ENCODE data around the gene CCL27. TPM values are rescaled to one million over a fixed set of nuclear protein-coding genes. Genes with fewer than 3 reads are reported as not detected.

CCL27 gene
- total and polyA plus RNA-seq, 2 donors (not counting 1 experiment from before 2014, with no cell fraction given), result not detected

DNA sequence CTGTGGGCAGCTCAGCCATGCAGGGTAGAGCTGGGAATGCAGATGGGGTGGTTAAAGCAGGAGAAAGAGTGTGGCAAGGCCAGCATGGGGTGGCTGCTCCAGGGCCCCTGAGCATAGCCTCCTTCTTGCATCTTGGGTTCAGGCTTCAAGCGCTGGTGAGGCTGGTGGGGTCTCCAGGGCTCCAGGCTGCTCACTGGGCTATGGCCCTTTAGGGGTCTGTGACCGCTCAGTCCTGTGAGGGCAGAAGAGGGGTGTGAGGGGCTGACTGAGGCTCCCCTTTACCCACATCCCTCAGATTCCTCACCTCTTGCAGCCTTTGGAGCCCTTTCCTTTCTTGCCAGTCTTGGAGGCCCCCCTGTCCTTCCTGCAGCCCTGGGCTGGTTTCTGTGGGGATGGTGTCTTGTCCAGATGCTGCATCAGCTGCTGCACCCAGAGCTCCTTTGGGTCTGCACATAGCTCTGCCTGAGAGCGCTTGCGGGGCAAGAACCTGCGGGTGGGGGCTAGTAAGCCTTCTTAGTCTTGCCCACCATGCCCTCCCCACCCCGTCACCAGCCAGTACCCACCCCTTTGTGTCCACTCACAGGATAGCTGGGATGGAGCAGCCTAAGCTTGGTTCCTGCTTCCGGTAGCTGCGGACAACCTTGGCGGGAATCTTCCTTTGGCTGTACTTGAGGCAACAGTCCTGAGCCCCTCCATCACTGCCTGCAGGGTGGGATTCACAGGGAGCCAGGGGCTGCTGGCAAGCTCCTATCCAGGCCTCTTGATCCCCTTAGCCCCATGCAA, 46.9 kb upstream of the CCL27 start:
- Histone ChIP-seq H3K4me1 (ENCODE audit: control insufficient read depth, extremely low read depth, insufficient read depth, low read length) (no peaks in the 10 kb centered on the region), H3K9ac (ENCODE audit: insufficient read depth, low read length) (no peak overlapping the region), H3K36me3 (ENCODE audit: control insufficient read depth, insufficient read depth, low read length) (no peaks in the 10 kb centered on the region), H2AFZ (ENCODE audit: low read length) (no peak overlapping the region), H3K4me3 (replicated peaks in 1 of 4; ENCODE audit: control extremely low read depth in 1 of 4, insufficient read depth in 1 of 4, low read depth in 3 of 4, low read length in 4 of 4) (no peak overlapping the region), H3K9me3 (ENCODE audit: control insufficient read depth, insufficient read depth, low read depth, low read length) (no peaks in the 10 kb centered on the region), H3K27me3 (ENCODE audit: control insufficient read depth, insufficient read depth, low read length) (peaks cover 3% of the 10 kb centered on the region), H3K4me2 (ENCODE audit: extremely low read depth, insufficient read depth, low read length) (no peak overlapping the region), H3K79me2 (ENCODE audit: control insufficient read depth, insufficient read depth, low read length) (no peaks in the 10 kb centered on the region), H4K20me1 (ENCODE audit: control insufficient read depth, extremely low read depth, insufficient read depth, low read length) (no peaks in the 10 kb centered on the region), H3K27ac (ENCODE audit: insufficient read depth, low read length) (no peak overlapping the region)
- DNase-seq (ENCODE audit: low read depth in 2 of 2), result no peak
- TF ChIP-seq, protein P1, sequence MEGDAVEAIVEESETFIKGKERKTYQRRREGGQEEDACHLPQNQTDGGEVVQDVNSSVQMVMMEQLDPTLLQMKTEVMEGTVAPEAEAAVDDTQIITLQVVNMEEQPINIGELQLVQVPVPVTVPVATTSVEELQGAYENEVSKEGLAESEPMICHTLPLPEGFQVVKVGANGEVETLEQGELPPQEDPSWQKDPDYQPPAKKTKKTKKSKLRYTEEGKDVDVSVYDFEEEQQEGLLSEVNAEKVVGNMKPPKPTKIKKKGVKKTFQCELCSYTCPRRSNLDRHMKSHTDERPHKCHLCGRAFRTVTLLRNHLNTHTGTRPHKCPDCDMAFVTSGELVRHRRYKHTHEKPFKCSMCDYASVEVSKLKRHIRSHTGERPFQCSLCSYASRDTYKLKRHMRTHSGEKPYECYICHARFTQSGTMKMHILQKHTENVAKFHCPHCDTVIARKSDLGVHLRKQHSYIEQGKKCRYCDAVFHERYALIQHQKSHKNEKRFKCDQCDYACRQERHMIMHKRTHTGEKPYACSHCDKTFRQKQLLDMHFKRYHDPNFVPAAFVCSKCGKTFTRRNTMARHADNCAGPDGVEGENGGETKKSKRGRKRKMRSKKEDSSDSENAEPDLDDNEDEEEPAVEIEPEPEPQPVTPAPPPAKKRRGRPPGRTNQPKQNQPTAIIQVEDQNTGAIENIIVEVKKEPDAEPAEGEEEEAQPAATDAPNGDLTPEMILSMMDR (conservative IDR thresholded peaks at IDR 0.05 in 1 of 2, IDR thresholded peaks at IDR 0.05 in 1 of 2; ENCODE audit: low read depth in 1 of 2, low read length in 2 of 2), result no peak
- no peak for TF ChIP-seq EZH2 (IDR thresholded peaks at IDR 0.05; ENCODE audit: low read length, missing control alignments)

DNA sequence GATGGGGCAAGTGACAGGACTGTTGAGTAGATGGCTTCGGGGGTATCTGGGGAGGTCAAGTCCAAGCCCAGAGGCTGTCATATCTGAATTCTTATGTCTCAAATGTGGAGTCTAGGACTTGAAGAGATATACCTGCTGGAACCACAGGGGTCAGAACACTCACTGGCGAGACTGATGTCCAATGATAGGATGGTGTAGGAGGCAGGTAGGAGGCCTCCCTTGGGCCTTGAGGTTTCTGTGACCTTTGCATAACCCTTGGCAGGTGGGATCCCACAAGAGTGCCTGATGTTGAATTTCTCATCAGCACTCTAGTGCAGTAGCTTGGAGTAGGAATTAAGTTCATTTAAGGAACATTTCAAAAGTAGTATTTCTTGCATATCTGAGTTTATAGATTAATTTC, 44.7 kb upstream of the CCL27 start:
- Histone ChIP-seq H3K36me3 (ENCODE audit: control insufficient read depth, insufficient read depth, low read length) (no peaks in the 10 kb centered on the region), H3K4me2 (ENCODE audit: extremely low read depth, insufficient read depth, low read length) (no peak overlapping the region), H3K27ac (ENCODE audit: insufficient read depth, low read length) (no peak overlapping the region), H3K9me3 (ENCODE audit: control insufficient read depth, insufficient read depth, low read depth, low read length) (no peaks in the 10 kb centered on the region), H4K20me1 (ENCODE audit: control insufficient read depth, extremely low read depth, insufficient read depth, low read length) (no peaks in the 10 kb centered on the region), H2AFZ (ENCODE audit: low read length) (no peak overlapping the region), H3K79me2 (ENCODE audit: control insufficient read depth, insufficient read depth, low read length) (no peaks in the 10 kb centered on the region), H3K4me1 (ENCODE audit: control insufficient read depth, extremely low read depth, insufficient read depth, low read length) (no peaks in the 10 kb centered on the region), H3K27me3 (ENCODE audit: control insufficient read depth, insufficient read depth, low read length) (no peaks in the 10 kb centered on the region), H3K9ac (ENCODE audit: insufficient read depth, low read length) (no peak overlapping the region), H3K4me3 (replicated peaks in 1 of 4; ENCODE audit: control extremely low read depth in 1 of 4, insufficient read depth in 1 of 4, low read depth in 3 of 4, low read length in 4 of 4) (no peak overlapping the region)
- DNase-seq (ENCODE audit: low read depth in 2 of 2), result no peak
- TF ChIP-seq EZH2 (IDR thresholded peaks at IDR 0.05; ENCODE audit: low read length, missing control alignments), result no peak
- TF ChIP-seq, protein P1 (conservative IDR thresholded peaks at IDR 0.05 in 1 of 2, IDR thresholded peaks at IDR 0.05 in 1 of 2; ENCODE audit: low read depth in 1 of 2, low read length in 2 of 2), result no peak

DNA sequence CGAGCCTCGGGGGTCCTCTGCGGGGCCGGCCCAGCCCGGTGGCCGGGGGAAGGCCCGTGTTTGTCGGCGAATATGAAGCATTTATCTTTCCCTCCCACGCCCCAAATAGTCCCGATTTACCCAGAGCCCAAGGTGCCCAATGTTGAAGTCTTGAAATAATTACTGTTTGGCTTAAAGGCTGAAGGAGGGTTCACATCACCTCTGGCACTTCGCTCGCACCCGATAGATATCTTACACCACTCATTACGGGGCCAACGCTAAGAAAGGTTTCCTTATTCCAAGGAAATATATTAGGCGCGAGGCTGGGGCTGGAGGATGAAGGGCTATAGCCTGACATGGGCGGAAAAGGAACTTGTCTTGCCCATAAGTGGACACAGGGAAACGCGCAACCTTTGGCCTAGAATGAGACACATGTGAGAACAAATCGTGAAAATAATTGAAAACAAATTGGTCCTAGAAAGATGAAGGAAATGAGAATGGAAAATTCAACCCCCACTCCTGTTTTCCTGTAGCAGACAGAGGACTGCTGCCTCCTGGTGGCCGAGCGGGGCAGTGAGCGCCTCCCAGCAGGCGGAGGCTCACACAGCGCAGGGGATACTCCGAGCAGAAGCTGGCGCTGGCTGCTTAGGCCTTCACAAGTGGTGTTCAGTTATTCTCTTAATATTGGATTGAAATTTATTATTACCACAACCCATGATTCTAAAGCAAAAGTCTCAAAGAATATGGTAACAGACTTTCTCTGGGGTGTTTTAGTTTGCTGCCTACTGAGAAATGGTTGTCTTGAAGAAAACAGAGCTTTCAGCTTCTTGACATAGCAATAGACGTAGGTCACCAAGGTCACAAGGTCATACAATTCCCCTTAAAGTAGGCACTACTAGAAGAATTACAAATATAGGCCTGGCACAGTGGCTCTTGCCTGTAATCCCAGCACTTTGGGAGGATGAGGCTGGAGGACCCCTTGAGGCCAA, 39.6 kb upstream of the CCL27 start:
- DNase-seq (ENCODE audit: low read depth in 2 of 2), result peak; percentile 63 to 85
- Histone ChIP-seq H3K36me3 (ENCODE audit: control insufficient read depth, insufficient read depth, low read length) (no peaks in the 10 kb centered on the region), H2AFZ (ENCODE audit: low read length) (peak overlapping the region; percentile 39), H3K4me2 (ENCODE audit: extremely low read depth, insufficient read depth, low read length) (peak overlapping the region; percentile 80), H3K79me2 (ENCODE audit: control insufficient read depth, insufficient read depth, low read length) (no peaks in the 10 kb centered on the region), H4K20me1 (ENCODE audit: control insufficient read depth, extremely low read depth, insufficient read depth, low read length) (no peaks in the 10 kb centered on the region), H3K9me3 (ENCODE audit: control insufficient read depth, insufficient read depth, low read depth, low read length) (no peaks in the 10 kb centered on the region), H3K9ac (ENCODE audit: insufficient read depth, low read length) (peak overlapping the region; percentile 26), H3K27ac (ENCODE audit: insufficient read depth, low read length) (no peak overlapping the region), H3K4me3 (replicated peaks in 1 of 4; ENCODE audit: control extremely low read depth in 1 of 4, insufficient read depth in 1 of 4, low read depth in 3 of 4, low read length in 4 of 4) (peak overlapping the region; percentile 51 to 74 (median 66)), H3K27me3 (ENCODE audit: control insufficient read depth, insufficient read depth, low read length) (peaks cover 3% of the 10 kb centered on the region), H3K4me1 (ENCODE audit: control insufficient read depth, extremely low read depth, insufficient read depth, low read length) (no peaks in the 10 kb centered on the region)
- no peak for TF ChIP-seq EZH2 (IDR thresholded peaks at IDR 0.05; ENCODE audit: low read length, missing control alignments)
- TF ChIP-seq, protein P1 (conservative IDR thresholded peaks at IDR 0.05 in 1 of 2, IDR thresholded peaks at IDR 0.05 in 1 of 2; ENCODE audit: low read depth in 1 of 2, low read length in 2 of 2), result peak; percentile 99 to 100

Data from fibroblast of lung (primary cell).